AG08395 (cell line): ENCODE data around the gene EIF4G3.
"Not testable (repeated sequence)": the region's sequence is repeated elsewhere in the genome, so short reads cannot be mapped to it uniquely, and the experiment has no call there.

ENCODE experiments used
- DNase-seq: peaks from one replicate; pipeline ENCODE4 v3.0.0; 2012; ENCODE audit warnings: mixed read lengths, low spot score

The EIF4G3 gene

GRCh38 chr1:20870718-20871117 lies 306.0 kb downstream of the EIF4G3 start:
- DNase-seq, result no peak

- DNase-seq, result no peak
Observed at GRCh38 chr1:20868263-20868662, 308.4 kb downstream of the EIF4G3 start.

DNA sequence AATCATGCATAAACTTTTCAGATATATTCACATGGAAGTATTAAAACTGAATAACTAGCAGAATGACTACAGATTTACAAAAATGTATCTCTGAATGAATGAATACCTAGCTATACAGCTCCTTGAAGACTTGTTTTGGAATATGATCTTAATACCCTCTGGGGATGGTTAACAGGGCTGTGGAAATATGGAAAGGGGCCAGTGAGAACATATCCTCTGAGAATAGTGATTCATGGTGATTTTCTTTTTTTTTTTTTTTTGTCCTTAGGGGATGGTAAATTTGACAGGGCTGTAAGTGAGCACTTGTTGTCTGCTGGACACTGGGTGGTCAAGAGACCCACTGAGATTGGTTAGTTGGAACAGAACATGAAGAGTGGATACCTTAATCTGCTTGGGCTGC lies 308.9 kb downstream of the EIF4G3 start:
- DNase-seq, result peak; percentile 4

- no peak for DNase-seq
Observed at GRCh38 chr1:20867062-20867461, 309.6 kb downstream of the EIF4G3 start.

- DNase-seq, result no peak
Observed at GRCh38 chr1:20865001-20865400, 311.7 kb downstream of the EIF4G3 start.

DNA sequence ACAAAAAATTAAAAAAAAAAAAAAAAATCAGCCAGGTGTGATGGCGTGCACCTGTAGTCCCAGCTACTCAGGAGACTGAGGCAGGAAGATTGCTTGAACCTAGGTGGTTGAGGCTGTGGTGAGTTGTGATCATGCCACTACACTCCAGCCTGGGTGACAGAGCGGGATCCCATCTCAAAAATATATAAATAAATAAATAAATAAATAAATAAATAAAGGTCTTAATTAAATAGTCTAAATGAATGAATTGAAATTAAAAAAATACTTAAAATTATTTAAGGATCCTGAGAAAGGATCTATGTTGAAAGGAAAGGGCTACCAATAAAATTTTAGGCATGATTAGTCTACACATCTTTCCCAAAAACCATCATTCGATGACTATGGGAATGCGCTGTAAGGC lies 322.2 kb downstream of the EIF4G3 start:
- no peak for DNase-seq

DNA sequence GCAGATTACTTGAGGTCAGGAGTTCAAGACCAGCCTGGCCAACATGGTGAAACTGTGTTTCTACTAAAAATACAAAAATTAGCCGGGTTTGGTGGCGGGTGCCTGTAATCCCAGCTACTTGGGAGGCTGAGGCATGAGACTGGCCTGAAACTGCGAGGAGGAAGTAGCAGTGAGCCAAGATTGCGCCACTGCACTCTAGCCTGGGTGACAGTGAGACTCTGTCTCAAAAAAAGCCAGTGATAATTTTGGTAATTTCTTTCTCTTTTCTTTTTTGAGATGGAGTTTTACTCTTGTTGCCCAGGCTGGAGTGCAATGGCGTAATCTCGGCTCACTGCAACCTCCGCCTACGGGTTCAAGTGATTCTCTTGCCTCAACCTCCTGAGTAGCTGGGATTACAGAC lies 324.9 kb downstream of the EIF4G3 start:
- DNase-seq, result not testable (repeated sequence)

DNA sequence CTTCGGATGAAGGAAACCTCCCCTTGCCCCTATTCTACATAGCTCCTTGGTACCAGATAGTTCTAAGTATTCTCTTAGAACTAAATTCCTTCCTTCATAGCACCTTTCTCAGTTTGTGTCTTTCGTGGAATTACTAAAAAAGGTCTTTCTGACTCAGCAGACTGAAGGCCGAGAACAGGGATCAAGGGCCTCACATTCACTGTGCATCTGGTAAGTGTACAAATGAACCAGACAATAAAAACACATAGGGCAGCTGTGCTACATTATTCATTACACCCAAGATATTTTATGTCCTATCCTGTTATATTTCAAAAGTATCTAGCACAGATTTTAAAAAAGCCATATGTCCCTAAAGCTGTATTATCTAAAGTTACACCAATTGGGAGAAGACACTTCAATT lies 326.7 kb downstream of the EIF4G3 start:
- no peak for DNase-seq

DNA sequence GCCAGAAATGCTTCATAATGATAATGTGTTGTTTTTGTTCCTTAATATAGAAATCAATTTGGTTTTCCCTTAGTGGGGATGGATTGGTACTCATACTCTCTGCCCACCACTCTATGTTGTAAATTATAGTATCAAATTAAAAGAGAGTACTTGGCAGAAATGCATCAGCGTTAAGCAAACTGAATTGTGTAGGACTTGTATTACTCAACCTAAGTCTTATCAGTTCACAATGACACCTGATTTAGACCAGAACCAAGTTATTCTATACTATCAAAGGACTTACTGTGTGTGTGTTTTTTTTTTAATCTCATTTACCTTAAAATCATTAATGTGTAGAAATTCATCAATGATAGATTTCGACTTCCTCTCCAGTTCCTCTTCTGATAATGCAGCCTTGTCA lies 327.6 kb downstream of the EIF4G3 start:
- DNase-seq, result no peak

DNA sequence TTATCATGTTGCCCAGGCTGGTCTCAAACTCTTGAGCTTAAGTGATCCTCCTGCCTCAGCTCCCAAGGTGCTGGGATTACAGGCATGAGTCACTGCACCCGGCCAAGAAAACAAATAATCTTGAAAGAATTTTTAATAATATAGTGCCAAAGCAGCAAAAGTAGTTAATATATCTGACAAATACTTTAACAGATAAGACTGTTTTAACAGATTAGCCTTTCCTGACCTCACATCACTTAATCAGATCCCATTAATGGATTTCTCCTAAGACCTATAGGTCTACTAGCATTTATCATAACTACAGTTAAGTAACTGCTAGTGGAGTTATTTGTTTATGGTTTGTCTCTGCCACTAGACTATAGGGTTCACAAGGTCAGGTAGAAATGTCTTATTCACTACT lies 328.5 kb downstream of the EIF4G3 start:
- DNase-seq, result no peak

DNA sequence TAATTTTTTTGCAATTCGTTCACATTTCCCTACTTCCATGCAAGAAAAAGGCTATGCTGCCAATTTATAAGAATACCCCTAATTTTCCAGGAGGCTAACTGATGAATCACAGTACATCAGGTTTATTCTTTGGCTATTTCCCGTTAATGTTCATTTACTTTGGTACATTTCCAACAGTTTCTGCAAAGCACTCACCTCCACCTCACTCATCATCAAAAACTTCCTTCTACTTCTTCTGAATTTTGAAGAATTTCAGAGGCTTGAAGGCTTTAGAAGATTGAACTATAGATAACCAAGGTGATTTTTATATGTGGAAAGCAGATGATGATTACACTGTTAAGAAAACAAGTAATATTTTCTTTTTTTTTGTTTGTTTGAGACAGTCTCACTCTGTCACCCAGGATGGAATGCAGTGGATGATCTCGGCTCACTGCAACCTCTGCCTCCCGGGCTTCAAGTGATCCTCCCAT lies 329.1 kb downstream of the EIF4G3 start:
- no peak for DNase-seq

GRCh38 chr1:20846461-20847374 lies 330.0 kb downstream of the EIF4G3 start:
- no peak for DNase-seq

DNA sequence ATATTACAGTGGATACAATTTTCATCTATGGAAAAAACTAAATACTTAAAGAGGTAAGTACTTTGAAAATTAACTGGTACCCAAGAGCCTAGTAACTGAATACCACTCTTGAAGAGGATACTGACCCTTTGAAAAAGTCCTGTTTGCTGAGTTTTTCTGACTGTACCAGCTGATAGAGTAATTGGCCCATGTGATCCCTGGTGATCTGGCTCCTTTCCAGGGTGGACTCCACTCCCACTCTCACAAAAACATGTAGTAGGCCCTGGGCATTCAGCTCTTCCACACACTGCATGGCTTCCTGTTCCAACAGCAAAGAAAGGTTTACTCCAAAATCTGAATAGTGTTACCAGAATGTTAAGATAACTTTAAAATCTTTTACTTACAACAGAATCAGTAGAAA lies 336.0 kb downstream of the EIF4G3 start:
- DNase-seq, result no peak

- no peak for DNase-seq
Observed at GRCh38 chr1:20837554-20838192, 339.0 kb downstream of the EIF4G3 start.

DNA sequence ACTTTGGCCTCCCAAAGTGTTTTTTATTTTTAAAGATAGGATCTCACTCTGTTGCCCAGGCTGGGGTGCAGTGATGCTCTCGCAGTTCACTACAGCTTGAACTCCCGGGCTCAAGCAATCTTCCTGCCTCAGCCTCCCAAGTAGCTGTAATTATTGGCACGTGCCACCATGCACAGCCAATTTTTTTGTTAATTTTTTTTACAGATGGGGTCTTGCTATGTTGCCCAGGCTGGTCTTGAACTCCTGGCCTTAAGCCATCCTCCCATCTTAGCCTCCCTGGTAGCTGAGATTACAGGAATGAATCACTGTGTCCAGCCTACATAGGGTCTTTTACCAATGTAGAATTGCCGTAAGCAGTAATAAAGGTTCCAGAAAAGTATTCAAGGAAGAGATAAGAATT lies 340.5 kb downstream of the EIF4G3 start:
- DNase-seq, result no peak

GRCh38 chr1:20834780-20835179 lies 341.9 kb downstream of the EIF4G3 start:
- DNase-seq, result no peak

DNA sequence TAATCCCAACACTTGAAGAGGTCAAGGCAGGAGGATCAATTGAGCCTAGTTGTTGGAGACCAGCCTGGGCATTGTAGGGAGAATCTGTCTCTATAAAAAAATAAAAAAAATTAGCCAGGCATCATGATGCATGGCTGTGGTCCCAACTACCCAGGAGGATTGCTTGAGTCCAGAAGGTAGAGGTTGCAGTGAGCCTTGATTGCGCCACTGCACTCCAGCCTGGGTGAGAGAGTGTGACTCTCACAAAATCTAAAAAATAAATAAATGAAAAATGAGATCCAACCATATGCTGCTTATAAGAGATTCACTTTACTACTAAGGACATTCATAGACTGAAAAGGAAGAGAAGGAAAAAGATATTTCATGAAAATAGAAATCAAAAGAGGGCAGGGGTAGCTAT lies 342.5 kb downstream of the EIF4G3 start:
- DNase-seq, result no peak

DNA sequence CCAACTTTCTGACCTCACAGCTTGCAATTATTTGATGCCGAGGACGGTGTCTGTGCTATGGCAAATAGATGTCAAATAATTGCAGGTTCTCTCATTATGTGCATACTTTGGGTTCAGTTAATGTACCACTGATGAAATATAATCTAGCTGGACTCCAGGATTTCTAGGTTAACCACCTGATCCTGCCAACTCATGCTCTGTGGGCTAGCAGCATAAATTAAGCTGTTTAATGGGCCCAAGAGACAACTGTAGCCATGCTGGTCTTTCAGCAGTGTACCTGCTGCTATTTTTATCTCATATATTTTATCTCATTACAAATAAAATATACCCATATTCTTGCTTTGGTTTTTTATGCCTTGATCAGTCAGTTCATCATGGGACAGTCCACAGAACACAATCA lies 346.3 kb downstream of the EIF4G3 start:
- no peak for DNase-seq

DNA sequence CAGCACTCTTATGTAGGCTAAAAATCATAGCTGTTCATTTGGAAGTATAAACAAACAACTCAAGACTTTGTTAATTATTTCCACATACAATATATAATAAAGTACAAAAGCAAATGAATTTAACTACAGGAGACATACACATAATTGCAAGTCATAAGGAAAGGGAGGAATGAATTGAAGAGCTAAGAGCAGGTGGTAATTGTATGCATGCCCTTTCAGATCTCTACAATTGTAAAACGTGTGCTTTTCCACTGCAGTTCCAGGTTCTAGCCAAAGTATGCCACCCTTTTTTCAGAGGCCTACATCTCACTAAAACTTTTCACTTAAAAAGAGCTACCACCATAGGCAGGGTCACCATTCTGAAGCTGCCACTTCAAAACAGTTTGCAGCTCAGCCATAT lies 346.8 kb downstream of the EIF4G3 start:
- DNase-seq, result no peak

- no peak for DNase-seq
Observed at GRCh38 chr1:20829531-20829930, 347.2 kb downstream of the EIF4G3 start.

- DNase-seq, result no peak
Observed at GRCh38 chr1:20823845-20824244, 352.9 kb downstream of the EIF4G3 start.

GRCh38 chr1:20821466-20821865 lies 355.2 kb downstream of the EIF4G3 start:
- DNase-seq, result no peak

DNA sequence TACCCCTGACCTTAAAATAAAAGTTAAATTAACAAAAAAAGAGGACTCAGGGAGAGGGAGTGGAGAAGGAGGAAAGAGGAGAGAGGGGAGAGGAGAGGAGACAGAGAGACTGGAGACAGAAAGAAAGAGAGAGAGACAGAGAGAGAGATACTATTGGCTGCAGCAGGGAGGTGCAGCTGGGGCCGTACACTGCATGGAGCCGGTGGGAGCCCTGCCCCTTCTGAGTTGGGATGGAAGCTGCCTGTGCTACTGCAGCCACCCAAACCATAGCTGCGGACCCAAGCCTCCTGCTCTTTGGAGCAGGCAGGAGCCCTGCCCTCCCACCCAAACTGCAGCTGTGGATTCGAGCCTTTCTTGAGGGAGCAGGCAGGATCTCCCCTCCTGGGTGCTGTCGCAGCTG lies 356.9 kb downstream of the EIF4G3 start:
- DNase-seq, result no peak

DNA sequence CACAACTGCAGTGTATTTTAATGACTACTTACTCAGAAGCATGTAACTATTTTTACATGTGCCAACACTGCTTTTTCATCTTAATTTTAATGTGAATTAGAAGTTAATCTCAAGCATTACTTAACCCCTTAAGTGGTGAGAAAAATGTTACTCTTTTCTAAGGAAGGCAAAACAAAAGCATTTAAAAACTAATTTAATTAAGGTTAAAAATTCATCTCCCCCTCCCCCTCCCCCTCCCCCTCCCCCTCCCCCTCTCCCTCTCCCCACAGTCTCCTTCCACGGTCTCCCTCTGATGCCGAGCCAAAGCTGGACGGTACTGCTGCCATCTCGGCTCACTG lies 362.2 kb downstream of the EIF4G3 start:
- no peak for DNase-seq
